Astrocyte (in vitro differentiated cells and primary cell): ENCODE measurements around the gene BEND6.

ENCODE experiments used
- EZH2 ChIP-seq: IDR thresholded peaks from 2 replicates; pipeline ENCODE4 v1.6.1; 2012; ENCODE audit warnings: mild to moderate bottlenecking, low read length, inconsistent platforms; ENCODE audit not compliant: insufficient read depth
- TF ChIP-seq, protein P1 (sequence below): IDR thresholded peaks from 2 replicates; pipeline ENCODE4 v1.5.1; 2011; ENCODE audit warnings: low read depth, mild to moderate bottlenecking, inconsistent platforms, low read length, moderate library complexity; ENCODE audit not compliant: insufficient read depth

DNA sequence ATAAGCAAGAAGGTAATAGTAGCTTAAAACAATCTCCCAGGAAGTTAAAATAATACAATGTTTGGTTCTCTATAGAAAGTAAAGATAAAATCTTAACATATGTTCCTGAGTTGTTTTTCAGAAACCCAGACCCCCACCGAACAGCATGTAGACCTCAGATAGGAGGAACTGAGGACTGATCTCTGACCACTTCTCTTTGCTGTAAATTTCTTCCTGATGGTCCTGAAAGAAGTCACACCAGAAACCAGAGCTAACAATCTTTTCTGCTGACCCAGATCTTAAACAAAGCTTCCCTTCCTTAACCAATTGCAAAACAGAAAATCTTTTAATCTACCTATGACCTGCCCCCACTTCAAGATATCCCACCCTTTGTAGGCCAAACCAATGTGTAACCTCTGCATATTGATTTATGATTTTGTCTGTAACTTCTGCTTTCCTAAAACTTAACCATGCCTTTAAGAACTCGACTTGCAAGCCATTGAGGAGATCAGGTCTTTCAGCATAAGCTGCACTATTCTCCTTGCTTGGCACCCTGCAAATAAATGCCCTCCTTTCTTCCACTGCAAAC lies 21.9 kb upstream of the BEND6 start:
- TF ChIP-seq, protein P1, sequence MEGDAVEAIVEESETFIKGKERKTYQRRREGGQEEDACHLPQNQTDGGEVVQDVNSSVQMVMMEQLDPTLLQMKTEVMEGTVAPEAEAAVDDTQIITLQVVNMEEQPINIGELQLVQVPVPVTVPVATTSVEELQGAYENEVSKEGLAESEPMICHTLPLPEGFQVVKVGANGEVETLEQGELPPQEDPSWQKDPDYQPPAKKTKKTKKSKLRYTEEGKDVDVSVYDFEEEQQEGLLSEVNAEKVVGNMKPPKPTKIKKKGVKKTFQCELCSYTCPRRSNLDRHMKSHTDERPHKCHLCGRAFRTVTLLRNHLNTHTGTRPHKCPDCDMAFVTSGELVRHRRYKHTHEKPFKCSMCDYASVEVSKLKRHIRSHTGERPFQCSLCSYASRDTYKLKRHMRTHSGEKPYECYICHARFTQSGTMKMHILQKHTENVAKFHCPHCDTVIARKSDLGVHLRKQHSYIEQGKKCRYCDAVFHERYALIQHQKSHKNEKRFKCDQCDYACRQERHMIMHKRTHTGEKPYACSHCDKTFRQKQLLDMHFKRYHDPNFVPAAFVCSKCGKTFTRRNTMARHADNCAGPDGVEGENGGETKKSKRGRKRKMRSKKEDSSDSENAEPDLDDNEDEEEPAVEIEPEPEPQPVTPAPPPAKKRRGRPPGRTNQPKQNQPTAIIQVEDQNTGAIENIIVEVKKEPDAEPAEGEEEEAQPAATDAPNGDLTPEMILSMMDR: no peak
- no peak for TF ChIP-seq EZH2
